Measurements from ENCODE around the gene ZFYVE26.
"Not testable (repeated sequence)": the region's sequence is repeated elsewhere in the genome, so short reads cannot be mapped to it uniquely, and the experiment has no call there.

Gene ZFYVE26

GRCh38 chr14:67819563-67820421, 3.4 kb upstream of the ZFYVE26 start, which contains the start of gene RAD51B:
TSS of gene RAD51B (plus strand) at chr14:67819779.
- H3K9ac ChIP-seq (ENCODE audit: low read length) = peak within 1 kb of the TSS; percentile 97
- no peaks in the 10 kb centered on the region for H4K20me1 ChIP-seq (ENCODE audit: insufficient read depth, low read length)
- peaks cover 33% of the 10 kb centered on the region for H3K4me1 ChIP-seq (ENCODE audit: low read length)
- peak within 1 kb of the TSS; percentile 90 for H3K4me3 ChIP-seq (ENCODE audit: low read length)
- no peaks in the 10 kb centered on the region for H3K9me3 ChIP-seq (ENCODE audit: insufficient read depth, low read length)
- H3K27ac ChIP-seq (ENCODE audit: low read length) = peak within 1 kb of the TSS; percentile 82
- TF ChIP-seq CTCF (IDR thresholded peaks at IDR 0.05; ENCODE audit: low read depth, low read length) (no peak), EZH2phosphoT487 (IDR thresholded peaks at IDR 0.05; ENCODE audit: low read depth) (no peak)
- peak within 1 kb of the TSS; percentile 95 for H3K4me2 ChIP-seq (ENCODE audit: low read length)
- peak within 1 kb of the TSS; percentile 94 for H2AFZ ChIP-seq (ENCODE audit: low read depth, low read length)
- H3K79me2 ChIP-seq (ENCODE audit: low read length) = peaks cover 27% of the 10 kb centered on the region
- peaks cover 2% of the 10 kb centered on the region for H3K36me3 ChIP-seq (replicated peaks; ENCODE audit: low read depth, low read length)
- H3K27me3 ChIP-seq (ENCODE audit: low read depth, low read length) = no peaks in the 10 kb centered on the region

GRCh38 chr14:67818476-67818875, 2.1 kb upstream of the ZFYVE26 start:
- not testable (repeated sequence) for H3K4me2 ChIP-seq (ENCODE audit: low read length); H3K4me3 ChIP-seq (ENCODE audit: low read length); H4K20me1 ChIP-seq (ENCODE audit: insufficient read depth, low read length); H3K27me3 ChIP-seq (ENCODE audit: low read depth, low read length); H3K9me3 ChIP-seq (ENCODE audit: insufficient read depth, low read length); H3K36me3 ChIP-seq (replicated peaks; ENCODE audit: low read depth, low read length); H2AFZ ChIP-seq (ENCODE audit: low read depth, low read length); H3K9ac ChIP-seq (ENCODE audit: low read length); H3K27ac ChIP-seq (ENCODE audit: low read length)
- peaks cover 36% of the 10 kb centered on the region for H3K79me2 ChIP-seq (ENCODE audit: low read length)
- peaks cover 45% of the 10 kb centered on the region for H3K4me1 ChIP-seq (ENCODE audit: low read length)

GRCh38 chr14:67817750-67818438, 1.5 kb upstream of the ZFYVE26 start:
- Histone ChIP-seq H3K9ac (ENCODE audit: low read length) (peak overlapping the region; percentile 84; the same call in 1 of the 2 replicates), H4K20me1 (ENCODE audit: insufficient read depth, low read length) (no peaks in the 10 kb centered on the region), H3K27ac (ENCODE audit: low read length) (peak overlapping the region; percentile 96), H3K4me3 (ENCODE audit: low read length) (peak overlapping the region; percentile 88), H3K4me1 (ENCODE audit: low read length) (peaks cover 51% of the 10 kb centered on the region), H3K4me2 (ENCODE audit: low read length) (peak overlapping the region; percentile 90), H3K36me3 (replicated peaks; ENCODE audit: low read depth, low read length) (peaks cover 4% of the 10 kb centered on the region), H3K9me3 (ENCODE audit: insufficient read depth, low read length) (no peaks in the 10 kb centered on the region), H2AFZ (ENCODE audit: low read depth, low read length) (no peak overlapping the region), H3K79me2 (ENCODE audit: low read length) (peaks cover 39% of the 10 kb centered on the region), H3K27me3 (ENCODE audit: low read depth, low read length) (no peaks in the 10 kb centered on the region)
- TF ChIP-seq CTCF (IDR thresholded peaks at IDR 0.05; ENCODE audit: low read depth, low read length) (no peak), EZH2phosphoT487 (IDR thresholded peaks at IDR 0.05; ENCODE audit: low read depth) (no peak)

GRCh38 chr14:67815573-67816225, 691 bp downstream of the ZFYVE26 start:
- Histone ChIP-seq H3K27me3 (ENCODE audit: low read depth, low read length) (no peaks in the 10 kb centered on the region), H2AFZ (ENCODE audit: low read depth, low read length) (no peak overlapping the region), H3K4me1 (ENCODE audit: low read length) (peaks cover 54% of the 10 kb centered on the region), H4K20me1 (ENCODE audit: insufficient read depth, low read length) (no peaks in the 10 kb centered on the region), H3K27ac (ENCODE audit: low read length) (peak overlapping the region; percentile 96), H3K9ac (ENCODE audit: low read length) (peak overlapping the region; percentile 69), H3K79me2 (ENCODE audit: low read length) (peaks cover 47% of the 10 kb centered on the region), H3K9me3 (ENCODE audit: insufficient read depth, low read length) (no peaks in the 10 kb centered on the region), H3K4me2 (ENCODE audit: low read length) (peak overlapping the region; percentile 93), H3K4me3 (ENCODE audit: low read length) (peak overlapping the region; percentile 88), H3K36me3 (replicated peaks; ENCODE audit: low read depth, low read length) (peaks cover 7% of the 10 kb centered on the region)
- no peak for TF ChIP-seq CTCF (IDR thresholded peaks at IDR 0.05; ENCODE audit: low read depth, low read length)
- no peak for TF ChIP-seq EZH2phosphoT487 (IDR thresholded peaks at IDR 0.05; ENCODE audit: low read depth)
